Activated T-helper 17 cell treated with anti-CD3 and anti-CD28 coated beads, Interleukin-2, amount 50 U/mL, for 72 hours (primary cell): ENCODE data around the gene TF. TPM values are rescaled to one million over a fixed set of nuclear protein-coding genes. Genes with fewer than 3 reads are reported as not detected.
"Not testable (repeated sequence)": the region's sequence is repeated elsewhere in the genome, so short reads cannot be mapped to it uniquely, and the experiment has no call there.

ENCODE experiments used
- ATAC-seq: fragments of 150-1000 bp; cut with Tn5 transposase; replicated peaks from 2 replicates; pipeline ENCODE4 v1.10.0; 2021; ENCODE audit warnings: mild to moderate bottlenecking, moderate library complexity
- H3K27ac Mint-ChIP-seq: one replicate; pipeline ENCODE4 v1.8.0; 2022; ENCODE audit warnings: mixed read lengths
- H3K27me3 Mint-ChIP-seq: one replicate; pipeline ENCODE4 v1.8.0; 2022; ENCODE audit warnings: mixed read lengths
- H3K36me3 Mint-ChIP-seq: one replicate; pipeline ENCODE4 v1.8.0; 2022; ENCODE audit warnings: low read depth, mild to moderate bottlenecking, mixed read lengths
- H3K4me1 Mint-ChIP-seq: one replicate; pipeline ENCODE4 v1.8.0; 2022; ENCODE audit warnings: mixed read lengths
- H3K4me3 Mint-ChIP-seq: one replicate; pipeline ENCODE4 v1.8.0; 2022; ENCODE audit warnings: mild to moderate bottlenecking, mixed read lengths
- H3K9me3 Mint-ChIP-seq: one replicate; pipeline ENCODE4 v1.8.0; 2022; ENCODE audit warnings: mixed read lengths
- total RNA-seq, 2 donors: library from RNA; stranded (reverse); gene quantifications; one replicate each; pipeline ENCODE4 v1.2.3, GENCODE V29; 2022

The TF gene
- total RNA-seq, 2 donors from 2014 or later: 0.50 to 1.9 TPM

DNA sequence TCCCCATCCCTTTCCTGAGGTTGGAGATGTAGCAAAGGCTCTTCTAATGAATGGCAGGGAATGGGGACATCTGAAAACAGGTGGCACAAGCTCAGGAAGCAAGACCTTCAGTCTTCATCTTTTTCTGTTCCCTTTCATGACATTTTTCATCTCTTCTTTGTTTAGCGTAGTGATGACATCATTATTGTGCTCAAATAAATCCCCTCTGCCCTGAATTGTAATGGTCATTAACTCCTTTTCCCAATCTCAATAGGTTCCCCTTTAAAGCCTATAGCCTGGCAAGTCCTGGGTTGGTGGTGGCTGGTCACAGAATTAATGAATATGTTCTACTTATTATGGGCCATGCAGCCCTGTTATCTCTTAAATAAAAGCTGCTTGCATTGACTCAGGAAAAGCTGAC, 21.4 kb downstream of the TF start:
- Mint-ChIP-seq H3K9me3 (no peaks in the 10 kb centered on the region), H3K4me3 (no peak overlapping the region), H3K27ac (no peak overlapping the region), H3K36me3 (no peaks in the 10 kb centered on the region), H3K4me1 (no peaks in the 10 kb centered on the region), H3K27me3 (peaks cover 7% of the 10 kb centered on the region)
- no peak for ATAC-seq

GRCh38 chr3:133769536-133769935, 23.3 kb downstream of the TF start:
- no peaks in the 10 kb centered on the region for H3K9me3 Mint-ChIP-seq
- no peak for ATAC-seq
- H3K27ac Mint-ChIP-seq: no peak overlapping the region
- no peaks in the 10 kb centered on the region for H3K36me3 Mint-ChIP-seq
- no peaks in the 10 kb centered on the region for H3K4me1 Mint-ChIP-seq
- no peak overlapping the region for H3K4me3 Mint-ChIP-seq
- peaks cover 8% of the 10 kb centered on the region for H3K27me3 Mint-ChIP-seq

- Mint-ChIP-seq H3K9me3 (no peaks in the 10 kb centered on the region), H3K4me3 (no peak overlapping the region), H3K4me1 (no peaks in the 10 kb centered on the region), H3K36me3 (no peaks in the 10 kb centered on the region), H3K27ac (no peak overlapping the region), H3K27me3 (peaks cover 4% of the 10 kb centered on the region)
- no peak for ATAC-seq
Measured at GRCh38 chr3:133773732-133774131, 27.5 kb downstream of the TF start.

- Mint-ChIP-seq H3K4me3 (no peak overlapping the region), H3K27ac (no peak overlapping the region), H3K4me1 (no peaks in the 10 kb centered on the region), H3K9me3 (no peaks in the 10 kb centered on the region), H3K27me3 (peaks cover 15% of the 10 kb centered on the region), H3K36me3 (no peaks in the 10 kb centered on the region)
- ATAC-seq: no peak
Measured at GRCh38 chr3:133775309-133775708, 29.1 kb downstream of the TF start.

GRCh38 chr3:133775835-133776234, 29.6 kb downstream of the TF start:
- Mint-ChIP-seq H3K27ac (no peak overlapping the region), H3K36me3 (no peaks in the 10 kb centered on the region), H3K4me1 (no peaks in the 10 kb centered on the region), H3K27me3 (peaks cover 15% of the 10 kb centered on the region), H3K4me3 (no peak overlapping the region), H3K9me3 (no peaks in the 10 kb centered on the region)
- no peak for ATAC-seq

DNA sequence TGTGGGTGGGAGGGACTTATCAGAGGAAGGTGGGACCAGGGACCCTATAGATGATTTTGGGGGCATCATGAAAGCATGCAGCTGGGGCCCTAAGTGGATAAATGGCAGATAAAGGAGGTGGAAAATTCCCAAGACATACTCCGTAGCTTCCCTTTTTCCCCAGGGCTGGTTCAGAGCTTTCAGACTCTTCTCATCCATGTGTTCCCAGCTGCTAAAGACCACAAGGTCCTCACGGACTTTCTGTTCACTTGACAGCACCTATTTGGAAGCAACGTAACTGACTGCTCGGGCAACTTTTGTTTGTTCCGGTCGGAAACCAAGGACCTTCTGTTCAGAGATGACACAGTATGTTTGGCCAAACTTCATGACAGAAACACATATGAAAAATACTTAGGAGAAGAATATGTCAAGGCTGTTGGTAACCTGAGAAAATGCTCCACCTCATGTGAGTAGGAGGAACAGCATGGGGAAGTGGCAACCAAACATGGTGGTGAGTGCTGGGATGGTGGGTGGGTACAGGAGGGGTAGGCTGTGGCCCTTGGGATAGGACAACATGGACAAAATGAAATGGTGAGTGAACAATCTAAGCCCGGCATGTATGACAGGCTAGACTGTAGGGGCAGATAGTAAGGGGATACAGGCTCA, 30.7 kb downstream of the TF start:
- no peaks in the 10 kb centered on the region for H3K9me3 Mint-ChIP-seq
- ATAC-seq: no peak
- no peaks in the 10 kb centered on the region for H3K36me3 Mint-ChIP-seq
- H3K4me1 Mint-ChIP-seq: no peaks in the 10 kb centered on the region
- H3K4me3 Mint-ChIP-seq: no peak overlapping the region
- H3K27ac Mint-ChIP-seq: no peak overlapping the region
- peaks cover 18% of the 10 kb centered on the region for H3K27me3 Mint-ChIP-seq

- H3K9me3 Mint-ChIP-seq: no peaks in the 10 kb centered on the region
- H3K27ac Mint-ChIP-seq: no peak overlapping the region
- H3K36me3 Mint-ChIP-seq: no peaks in the 10 kb centered on the region
- no peaks in the 10 kb centered on the region for H3K4me1 Mint-ChIP-seq
- H3K4me3 Mint-ChIP-seq: no peak overlapping the region
- peaks cover 21% of the 10 kb centered on the region for H3K27me3 Mint-ChIP-seq
- ATAC-seq: no peak
Measured at GRCh38 chr3:133777807-133778568, 31.8 kb downstream of the TF start.

- Mint-ChIP-seq H3K36me3 (no peaks in the 10 kb centered on the region), H3K4me3 (no peak overlapping the region), H3K4me1 (no peaks in the 10 kb centered on the region), H3K9me3 (no peaks in the 10 kb centered on the region), H3K27me3 (peaks cover 17% of the 10 kb centered on the region), H3K27ac (no peak overlapping the region)
- ATAC-seq: no peak
Measured at GRCh38 chr3:133779626-133780203, 33.5 kb downstream of the TF start.

DNA sequence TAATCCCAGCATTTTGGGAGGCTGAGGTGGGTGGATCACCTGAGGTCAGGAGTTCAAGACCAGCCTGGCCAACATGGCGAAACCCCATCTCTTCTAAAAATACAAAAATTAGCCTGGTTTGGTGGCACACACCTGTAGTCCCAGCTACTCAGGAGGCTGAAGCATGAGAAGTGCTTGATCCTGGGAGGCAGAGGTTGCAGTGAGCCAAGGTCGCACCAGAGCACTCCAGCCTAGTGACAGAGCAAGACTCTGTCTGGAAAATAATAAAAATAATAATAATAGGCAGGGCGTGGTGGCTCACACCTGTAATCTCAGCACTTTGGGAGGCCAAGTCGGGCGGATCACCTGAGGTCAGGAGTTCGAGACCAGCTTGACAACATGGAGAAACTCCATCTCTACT, 34.6 kb downstream of the TF start:
- peaks cover 17% of the 10 kb centered on the region for H3K27me3 Mint-ChIP-seq
- not testable (repeated sequence) for H3K9me3 Mint-ChIP-seq, H3K4me3 Mint-ChIP-seq, ATAC-seq, H3K4me1 Mint-ChIP-seq, H3K27ac Mint-ChIP-seq, H3K36me3 Mint-ChIP-seq

DNA sequence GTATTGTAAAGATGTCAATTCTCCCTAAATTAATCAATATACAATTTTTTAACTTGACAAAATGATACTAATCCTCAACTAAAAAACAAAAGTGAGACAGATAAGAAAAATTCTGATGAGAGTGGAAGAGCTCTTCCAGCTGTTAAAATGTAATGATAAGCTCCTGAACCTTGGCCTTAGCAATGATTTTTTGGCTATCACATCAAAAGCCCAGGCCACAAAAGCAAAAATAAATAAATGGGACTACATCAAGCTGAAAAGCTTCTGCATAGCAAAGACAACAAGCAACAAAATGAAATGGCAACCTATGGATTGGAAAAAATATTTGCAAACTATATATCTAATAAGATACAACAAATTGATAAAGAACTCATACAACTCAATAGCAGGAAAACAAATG, 35.4 kb downstream of the TF start:
- no peak overlapping the region for H3K4me3 Mint-ChIP-seq
- H3K9me3 Mint-ChIP-seq: no peaks in the 10 kb centered on the region
- no peak for ATAC-seq
- no peaks in the 10 kb centered on the region for H3K36me3 Mint-ChIP-seq
- no peaks in the 10 kb centered on the region for H3K4me1 Mint-ChIP-seq
- peaks cover 17% of the 10 kb centered on the region for H3K27me3 Mint-ChIP-seq
- no peak overlapping the region for H3K27ac Mint-ChIP-seq

GRCh38 chr3:133782454-133782853, 36.3 kb downstream of the TF start:
- ATAC-seq: no peak
- H3K4me3 Mint-ChIP-seq: no peak overlapping the region
- H3K4me1 Mint-ChIP-seq: no peaks in the 10 kb centered on the region
- no peaks in the 10 kb centered on the region for H3K9me3 Mint-ChIP-seq
- H3K27me3 Mint-ChIP-seq: peaks cover 17% of the 10 kb centered on the region
- H3K36me3 Mint-ChIP-seq: no peaks in the 10 kb centered on the region
- no peak overlapping the region for H3K27ac Mint-ChIP-seq

DNA sequence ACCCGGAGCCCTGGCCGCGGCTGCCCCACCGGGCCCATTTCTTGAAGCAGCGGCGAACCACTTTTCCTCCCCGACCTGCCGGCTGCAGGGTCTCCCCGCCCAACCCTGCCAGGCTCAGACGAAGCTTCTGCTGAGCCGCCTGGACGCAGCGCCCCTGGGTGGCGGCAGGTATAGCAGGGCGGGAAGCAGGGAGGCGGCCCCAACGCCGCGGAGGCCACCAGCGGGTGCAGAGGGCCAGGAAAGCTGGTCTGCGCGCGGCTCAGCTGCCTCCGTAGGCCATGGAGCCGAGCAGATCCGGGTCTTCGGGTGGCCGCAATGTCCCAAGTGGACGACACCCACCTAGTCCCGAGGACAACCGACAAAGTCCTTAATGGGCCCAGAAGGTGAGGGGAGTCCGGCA, 37.6 kb downstream of the TF start:
- H3K4me1 Mint-ChIP-seq: no peaks in the 10 kb centered on the region
- ATAC-seq: no peak
- H3K27me3 Mint-ChIP-seq: peaks cover 17% of the 10 kb centered on the region
- H3K9me3 Mint-ChIP-seq: no peaks in the 10 kb centered on the region
- H3K4me3 Mint-ChIP-seq: no peak overlapping the region
- no peak overlapping the region for H3K27ac Mint-ChIP-seq
- no peaks in the 10 kb centered on the region for H3K36me3 Mint-ChIP-seq

DNA sequence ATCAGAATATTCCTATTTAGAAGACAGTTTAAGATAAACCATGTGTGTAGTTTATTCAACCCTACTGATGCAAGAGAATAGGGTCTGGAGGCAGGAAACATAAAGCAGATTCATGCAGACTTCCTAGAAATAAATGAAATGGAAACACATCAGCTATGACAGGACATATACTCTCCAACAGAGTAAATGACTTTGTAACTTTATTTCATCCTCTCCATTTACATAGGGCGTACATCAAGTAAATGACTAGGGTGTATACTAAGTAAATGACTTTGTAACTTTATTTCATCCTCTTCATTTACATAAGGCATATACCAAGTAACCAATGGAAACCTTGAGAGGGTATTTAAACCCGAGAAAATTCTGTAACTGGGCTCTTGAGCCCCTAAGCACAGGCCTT, 41.8 kb downstream of the TF start:
- H3K4me3 Mint-ChIP-seq: no peak overlapping the region
- H3K27me3 Mint-ChIP-seq: peaks cover 9% of the 10 kb centered on the region
- H3K4me1 Mint-ChIP-seq: no peaks in the 10 kb centered on the region
- H3K27ac Mint-ChIP-seq: no peak overlapping the region
- peaks cover 5% of the 10 kb centered on the region for H3K9me3 Mint-ChIP-seq
- ATAC-seq: no peak
- H3K36me3 Mint-ChIP-seq: no peaks in the 10 kb centered on the region

GRCh38 chr3:133792171-133792763, 46.1 kb downstream of the TF start:
- ATAC-seq: no peak
- Mint-ChIP-seq H3K9me3 (peaks cover 6% of the 10 kb centered on the region), H3K4me1 (no peaks in the 10 kb centered on the region), H3K27me3 (peaks cover 18% of the 10 kb centered on the region), H3K36me3 (no peaks in the 10 kb centered on the region), H3K4me3 (no peak overlapping the region), H3K27ac (no peak overlapping the region)
